ENCODE results near the gene CFAP65. TPM values are rescaled to one million over a fixed set of nuclear protein-coding genes. Genes with fewer than 3 reads are reported as not detected.

The CFAP65 gene, protein sequence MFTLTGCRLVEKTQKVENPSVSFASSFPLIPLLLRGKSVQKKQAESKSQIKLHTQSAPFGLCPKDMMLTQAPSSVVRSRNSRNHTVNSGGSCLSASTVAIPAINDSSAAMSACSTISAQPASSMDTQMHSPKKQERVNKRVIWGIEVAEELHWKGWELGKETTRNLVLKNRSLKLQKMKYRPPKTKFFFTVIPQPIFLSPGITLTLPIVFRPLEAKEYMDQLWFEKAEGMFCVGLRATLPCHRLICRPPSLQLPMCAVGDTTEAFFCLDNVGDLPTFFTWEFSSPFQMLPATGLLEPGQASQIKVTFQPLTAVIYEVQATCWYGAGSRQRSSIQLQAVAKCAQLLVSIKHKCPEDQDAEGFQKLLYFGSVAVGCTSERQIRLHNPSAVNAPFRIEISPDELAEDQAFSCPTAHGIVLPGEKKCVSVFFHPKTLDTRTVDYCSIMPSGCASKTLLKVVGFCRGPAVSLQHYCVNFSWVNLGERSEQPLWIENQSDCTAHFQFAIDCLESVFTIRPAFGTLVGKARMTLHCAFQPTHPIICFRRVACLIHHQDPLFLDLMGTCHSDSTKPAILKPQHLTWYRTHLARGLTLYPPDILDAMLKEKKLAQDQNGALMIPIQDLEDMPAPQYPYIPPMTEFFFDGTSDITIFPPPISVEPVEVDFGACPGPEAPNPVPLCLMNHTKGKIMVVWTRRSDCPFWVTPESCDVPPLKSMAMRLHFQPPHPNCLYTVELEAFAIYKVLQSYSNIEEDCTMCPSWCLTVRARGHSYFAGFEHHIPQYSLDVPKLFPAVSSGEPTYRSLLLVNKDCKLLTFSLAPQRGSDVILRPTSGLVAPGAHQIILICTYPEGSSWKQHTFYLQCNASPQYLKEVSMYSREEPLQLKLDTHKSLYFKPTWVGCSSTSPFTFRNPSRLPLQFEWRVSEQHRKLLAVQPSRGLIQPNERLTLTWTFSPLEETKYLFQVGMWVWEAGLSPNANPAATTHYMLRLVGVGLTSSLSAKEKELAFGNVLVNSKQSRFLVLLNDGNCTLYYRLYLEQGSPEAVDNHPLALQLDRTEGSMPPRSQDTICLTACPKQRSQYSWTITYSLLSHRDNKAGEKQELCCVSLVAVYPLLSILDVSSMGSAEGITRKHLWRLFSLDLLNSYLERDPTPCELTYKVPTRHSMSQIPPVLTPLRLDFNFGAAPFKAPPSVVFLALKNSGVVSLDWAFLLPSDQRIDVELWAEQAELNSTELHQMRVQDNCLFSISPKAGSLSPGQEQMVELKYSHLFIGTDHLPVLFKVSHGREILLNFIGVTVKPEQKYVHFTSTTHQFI (N-terminal part only)
- polyA plus RNA-seq (not detected in 3 replicates), polyA minus RNA-seq (not detected in 3 replicates)
- not detected for polyA plus RNA-seq (2011; ENCODE audit: low read depth)
- not detected in 2 replicates for polyA plus RNA-seq (2011; cell fraction: cytosol; rRNA removed)
- polyA plus RNA-seq (2011; cell fraction: nucleus; rRNA removed) = 0.05 and 0.37 TPM in 2 replicates
- polyA plus RNA-seq (2012; ENCODE audit: low replicate concordance) = not detected in 2 replicates
- polyA minus RNA-seq (2011; cell fraction: cytosol; rRNA and poly(A)+ RNA removed) = not detected
- not detected in 2 replicates for polyA minus RNA-seq (2011; cell fraction: nucleus; rRNA and poly(A)+ RNA removed)

DNA sequence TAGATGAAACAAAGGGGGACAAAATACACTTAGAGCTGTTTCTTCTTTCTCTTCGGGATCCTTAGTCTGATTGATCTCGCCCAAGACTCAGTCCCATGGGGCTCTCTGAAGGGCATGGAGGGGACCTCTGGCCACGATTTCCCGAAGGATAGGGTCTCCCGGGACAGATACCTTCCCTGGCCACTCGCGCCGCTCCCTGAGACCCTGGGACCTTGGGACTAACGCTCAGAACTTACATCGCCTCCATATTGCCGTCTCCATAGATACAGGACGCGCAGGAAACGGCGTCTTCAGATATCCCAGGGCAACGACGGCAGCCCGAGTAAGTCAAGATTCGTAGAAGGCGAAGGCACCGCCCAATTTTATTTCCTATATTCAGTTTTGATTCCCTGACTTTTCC, at the start of gene CFAP65:
CFAP65 (minus strand) TSS at position 265 of the 400 bp plus-strand sequence. CDS start 2,468 bp downstream, outside the sequence.
- H3K4me1 ChIP-seq (ENCODE audit: control insufficient read depth, extremely low read depth, insufficient read depth, low read length) = no peaks in the 10 kb centered on the region
- DNase-seq (ENCODE audit: low read depth, low spot score) (no peak), FAIRE-seq (no peak)
- peak within 1 kb of the TSS; percentile 78 for H3K4me2 ChIP-seq (ENCODE audit: control insufficient read depth, extremely low read depth, insufficient read depth, low read depth, low read length)
- H3K27ac ChIP-seq (ENCODE audit: control insufficient read depth, insufficient read depth, low read length) = no peak within 1 kb of the TSS
- no peak within 1 kb of the TSS for H3K9ac ChIP-seq (ENCODE audit: control insufficient read depth, extremely low read depth, insufficient read depth, low read length)
- peak within 1 kb of the TSS; percentile 36 to 50 (median 45) for H3K4me3 ChIP-seq (ENCODE audit: control insufficient read depth in 2 of 3, extremely low read depth in 1 of 3, insufficient read depth in 2 of 3, low read depth in 1 of 3, low read length in 3 of 3)
- no peaks in the 10 kb centered on the region for H3K9me3 ChIP-seq (ENCODE audit: control insufficient read depth, low read depth, low read length)
- H4K20me1 ChIP-seq (ENCODE audit: control insufficient read depth, extremely low read depth, insufficient read depth, low read length) = no peaks in the 10 kb centered on the region
- H3K36me3 ChIP-seq (ENCODE audit: control insufficient read depth in 2 of 2, extremely low read depth in 1 of 2, insufficient read depth in 2 of 2, low read length in 2 of 2) = no peaks in the 10 kb centered on the region
- H3K79me2 ChIP-seq (ENCODE audit: control insufficient read depth, insufficient read depth, low read length) = no peaks in the 10 kb centered on the region
- TF ChIP-seq EZH2 (IDR thresholded peaks at IDR 0.05; ENCODE audit: low read length) = no peak
- dilution Hi-C loops (cut with MboI; ENCODE audit: extremely low pct_ligation_motif_present, low sequenced_read_pairs) = no loop called here
- peaks cover 24% of the 10 kb centered on the region for H3K27me3 ChIP-seq (ENCODE audit: control insufficient read depth, extremely low read depth, insufficient read depth, low read length)
- peak within 1 kb of the TSS; percentile 62 for H2AFZ ChIP-seq (ENCODE audit: control insufficient read depth, low read length)
- no peaks in the 10 kb centered on the region for H3K9me1 ChIP-seq (ENCODE audit: control insufficient read depth, extremely low read depth, insufficient read depth, low read length)

DNA sequence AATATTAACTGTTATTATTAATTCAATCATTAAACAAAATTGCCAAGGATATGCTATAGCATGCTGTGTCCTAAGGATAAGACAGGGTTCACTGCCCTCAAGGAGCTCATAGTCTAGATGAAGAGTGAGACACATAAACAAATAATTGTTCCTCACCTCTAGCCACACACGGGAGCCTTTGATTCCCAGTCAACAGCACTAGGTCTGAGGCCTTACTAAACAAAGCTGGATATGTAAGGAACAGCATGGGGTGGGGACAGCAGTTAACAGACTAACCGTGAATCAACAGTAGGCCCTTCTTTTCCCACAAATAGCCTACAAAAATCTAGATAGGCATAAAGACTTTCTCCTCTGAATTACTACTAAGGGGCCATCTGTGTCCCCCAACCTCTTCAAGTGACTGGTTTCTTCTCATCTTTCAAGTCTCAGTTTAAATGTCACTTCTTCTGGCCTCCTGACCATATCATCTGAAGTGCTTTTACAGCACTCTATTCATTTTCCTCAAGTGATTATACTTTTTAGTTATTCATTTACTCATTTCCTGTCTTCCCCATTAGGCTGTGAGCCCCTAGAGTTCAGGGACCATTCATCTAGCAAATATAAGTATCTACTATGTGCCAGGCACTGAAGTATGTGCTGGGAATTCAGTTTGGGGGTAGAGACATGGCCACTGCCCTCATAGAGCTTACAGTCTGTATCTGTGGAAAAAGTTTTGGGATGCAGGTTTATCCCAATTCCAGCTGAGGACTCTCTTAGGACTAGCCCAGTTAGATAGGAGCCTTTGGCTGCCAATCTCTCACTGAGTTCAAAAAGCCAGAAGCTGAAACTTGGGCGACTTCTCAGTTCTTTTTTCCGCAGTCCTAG, 49.4 kb upstream of the CFAP65 start:
- peaks cover 0 to 2% of the 10 kb centered on the region in 2 experiments for H3K36me3 ChIP-seq (ENCODE audit: control insufficient read depth in 2 of 2, extremely low read depth in 1 of 2, insufficient read depth in 2 of 2, low read length in 2 of 2)
- no peaks in the 10 kb centered on the region for H3K4me1 ChIP-seq (ENCODE audit: control insufficient read depth, extremely low read depth, insufficient read depth, low read length)
- H3K4me2 ChIP-seq (ENCODE audit: control insufficient read depth, extremely low read depth, insufficient read depth, low read depth, low read length) = no peak overlapping the region
- no peak overlapping the region for H2AFZ ChIP-seq (ENCODE audit: control insufficient read depth, low read length)
- DNase-seq (ENCODE audit: low read depth, low spot score) (no peak), FAIRE-seq (no peak)
- dilution Hi-C loops (cut with MboI; ENCODE audit: extremely low pct_ligation_motif_present, low sequenced_read_pairs) = no loop called here
- TF ChIP-seq, protein P1, sequence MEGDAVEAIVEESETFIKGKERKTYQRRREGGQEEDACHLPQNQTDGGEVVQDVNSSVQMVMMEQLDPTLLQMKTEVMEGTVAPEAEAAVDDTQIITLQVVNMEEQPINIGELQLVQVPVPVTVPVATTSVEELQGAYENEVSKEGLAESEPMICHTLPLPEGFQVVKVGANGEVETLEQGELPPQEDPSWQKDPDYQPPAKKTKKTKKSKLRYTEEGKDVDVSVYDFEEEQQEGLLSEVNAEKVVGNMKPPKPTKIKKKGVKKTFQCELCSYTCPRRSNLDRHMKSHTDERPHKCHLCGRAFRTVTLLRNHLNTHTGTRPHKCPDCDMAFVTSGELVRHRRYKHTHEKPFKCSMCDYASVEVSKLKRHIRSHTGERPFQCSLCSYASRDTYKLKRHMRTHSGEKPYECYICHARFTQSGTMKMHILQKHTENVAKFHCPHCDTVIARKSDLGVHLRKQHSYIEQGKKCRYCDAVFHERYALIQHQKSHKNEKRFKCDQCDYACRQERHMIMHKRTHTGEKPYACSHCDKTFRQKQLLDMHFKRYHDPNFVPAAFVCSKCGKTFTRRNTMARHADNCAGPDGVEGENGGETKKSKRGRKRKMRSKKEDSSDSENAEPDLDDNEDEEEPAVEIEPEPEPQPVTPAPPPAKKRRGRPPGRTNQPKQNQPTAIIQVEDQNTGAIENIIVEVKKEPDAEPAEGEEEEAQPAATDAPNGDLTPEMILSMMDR (optimal IDR thresholded peaks at IDR 0.05 in 1 of 3, IDR thresholded peaks at IDR 0.05 in 1 of 3, conservative IDR thresholded peaks at IDR 0.05 in 1 of 3; ENCODE audit: extremely low read depth in 1 of 3, insufficient read depth in 2 of 3, low read length in 3 of 3) = no peak
- no peak for TF ChIP-seq EZH2 (IDR thresholded peaks at IDR 0.05; ENCODE audit: low read length)
- no peaks in the 10 kb centered on the region for H4K20me1 ChIP-seq (ENCODE audit: control insufficient read depth, extremely low read depth, insufficient read depth, low read length)
- no peaks in the 10 kb centered on the region for H3K9me3 ChIP-seq (ENCODE audit: control insufficient read depth, low read depth, low read length)
- H3K9ac ChIP-seq (ENCODE audit: control insufficient read depth, extremely low read depth, insufficient read depth, low read length) = no peak overlapping the region
- H3K9me1 ChIP-seq (ENCODE audit: control insufficient read depth, extremely low read depth, insufficient read depth, low read length) = no peaks in the 10 kb centered on the region
- no peaks in the 10 kb centered on the region for H3K27me3 ChIP-seq (ENCODE audit: control insufficient read depth, extremely low read depth, insufficient read depth, low read length)
- no peaks in the 10 kb centered on the region for H3K79me2 ChIP-seq (ENCODE audit: control insufficient read depth, insufficient read depth, low read length)
- H3K27ac ChIP-seq (ENCODE audit: control insufficient read depth, insufficient read depth, low read length) = no peak overlapping the region
- H3K4me3 ChIP-seq (ENCODE audit: control insufficient read depth in 2 of 3, extremely low read depth in 1 of 3, insufficient read depth in 2 of 3, low read depth in 1 of 3, low read length in 3 of 3) = no peak overlapping the region

Data from keratinocyte (primary cell).